Peyer's patch (tissue), 4 donors: ENCODE data around the gene ITPR1.

Experiments
- POLR2A ChIP-seq, 2 donors: fragments of 450-650 bp; IDR thresholded peaks; one replicate each; pipeline ENCODE4 v1.5.1; 2017; ENCODE audit warnings: antibody characterized with exemption in 2 of 2, mild to moderate bottlenecking in 2 of 2, moderate library complexity in 2 of 2
- TF ChIP-seq, protein P1 (sequence below), 6 experiments: fragments of 450-650 bp in 4 of 6; fragments of 200-600 bp in 2 of 6; sonication (generic) in 1 of 6; IDR thresholded peaks; one replicate each; pipeline ENCODE4 v1.5.1; 2017 to 2019; ENCODE audit warnings: antibody characterized with exemption in 6 of 6, mild to moderate bottlenecking in 3 of 6, moderate library complexity in 1 of 6

GRCh38 chr3:4532535-4533112 is 39.5 kb downstream of the ITPR1 start:
- TF ChIP-seq, protein P1, sequence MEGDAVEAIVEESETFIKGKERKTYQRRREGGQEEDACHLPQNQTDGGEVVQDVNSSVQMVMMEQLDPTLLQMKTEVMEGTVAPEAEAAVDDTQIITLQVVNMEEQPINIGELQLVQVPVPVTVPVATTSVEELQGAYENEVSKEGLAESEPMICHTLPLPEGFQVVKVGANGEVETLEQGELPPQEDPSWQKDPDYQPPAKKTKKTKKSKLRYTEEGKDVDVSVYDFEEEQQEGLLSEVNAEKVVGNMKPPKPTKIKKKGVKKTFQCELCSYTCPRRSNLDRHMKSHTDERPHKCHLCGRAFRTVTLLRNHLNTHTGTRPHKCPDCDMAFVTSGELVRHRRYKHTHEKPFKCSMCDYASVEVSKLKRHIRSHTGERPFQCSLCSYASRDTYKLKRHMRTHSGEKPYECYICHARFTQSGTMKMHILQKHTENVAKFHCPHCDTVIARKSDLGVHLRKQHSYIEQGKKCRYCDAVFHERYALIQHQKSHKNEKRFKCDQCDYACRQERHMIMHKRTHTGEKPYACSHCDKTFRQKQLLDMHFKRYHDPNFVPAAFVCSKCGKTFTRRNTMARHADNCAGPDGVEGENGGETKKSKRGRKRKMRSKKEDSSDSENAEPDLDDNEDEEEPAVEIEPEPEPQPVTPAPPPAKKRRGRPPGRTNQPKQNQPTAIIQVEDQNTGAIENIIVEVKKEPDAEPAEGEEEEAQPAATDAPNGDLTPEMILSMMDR (IDR thresholded peaks at IDR 0.05): no peak
- no peak for TF ChIP-seq POLR2A (IDR thresholded peaks at IDR 0.05)
